A549 treated with DMSO at 1 μM for 4 hours (cell line): Measurements from ENCODE around the gene N4BP2L1. TPM values are rescaled to one million over a fixed set of nuclear protein-coding genes. Genes with fewer than 3 reads are reported as not detected.

Source experiments
- total RNA-seq: library from RNA; stranded (reverse); fragments of 200-300 nt; extraction: Qiagen RNA extraction; gene quantifications from 5 replicates; pipeline ENCODE4 v1.2.3, GENCODE V29; 2022; ENCODE audit warnings: low read depth

N4BP2L1 gene
- total RNA-seq: 0.32 to 0.96 TPM (median 0.57 TPM) in 5 replicates

DNA sequence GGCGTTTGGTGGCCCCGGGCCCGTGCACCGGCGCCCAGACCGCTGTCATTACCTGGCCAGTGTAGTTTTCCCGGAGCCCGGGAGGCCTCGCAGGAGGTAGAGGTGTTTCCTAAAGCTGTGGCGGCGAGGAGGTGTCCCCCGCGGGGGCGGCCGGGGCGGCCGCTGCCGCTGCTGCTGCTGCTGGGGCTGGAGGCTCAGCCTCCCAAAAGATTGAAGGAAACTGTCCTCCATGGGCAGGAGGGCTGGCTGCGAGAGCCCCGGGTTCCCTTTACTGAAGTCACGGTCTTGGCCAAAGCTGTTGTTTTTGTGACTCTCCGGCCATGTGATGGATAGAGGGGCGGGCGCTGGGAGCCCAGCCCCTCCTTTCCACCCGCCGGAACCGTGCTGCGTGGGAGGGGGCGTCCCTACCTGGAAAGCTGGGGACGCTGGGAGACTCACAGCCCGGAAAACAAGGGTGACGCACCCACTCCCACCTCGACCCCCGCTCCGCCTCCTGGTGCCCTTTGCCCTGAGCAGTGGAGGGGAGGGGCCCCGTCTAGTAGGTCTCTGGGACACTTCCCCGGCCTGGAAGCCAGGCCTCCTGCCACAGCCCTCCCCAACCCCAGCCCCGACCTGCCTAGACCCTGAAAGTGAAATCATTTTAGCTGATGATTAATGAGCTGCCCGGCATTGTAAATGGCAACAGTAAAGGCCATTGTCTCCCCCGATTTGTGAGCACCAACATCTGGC, at the start of gene N4BP2L1:
Gene N4BP2L1, minus strand, starts transcription at position 279 of the 729 bp plus-strand sequence. Its CDS starts 48 bp downstream, at position 231.

Other genes starting within 250 kb of the N4BP2L1 start
- not detected in 5 replicates for gene ZAR1L, start 112.8 kb downstream of the N4BP2L1 start, total RNA-seq
- gene BRCA2, start 112.6 kb downstream of the N4BP2L1 start, total RNA-seq: 4.5 to 6.2 TPM (median 5.6 TPM) in 5 replicates
- gene N4BP2L2, start 110.7 kb upstream of the N4BP2L1 start, total RNA-seq: 20.6 to 26.3 TPM (median 22.6 TPM) in 5 replicates
- gene PDS5B, start 158.3 kb upstream of the N4BP2L1 start, total RNA-seq: 9.7 to 13.4 TPM (median 11.3 TPM) in 5 replicates